Measurements from ENCODE around the gene ELMO1. TPM values are rescaled to one million over a fixed set of nuclear protein-coding genes. Genes with fewer than 3 reads are reported as not detected.

Gene ELMO1
- total RNA-seq, 2 donors from 2014 or later, result 32.2 to 46.7 TPM

GRCh38 chr7:37083311-37084096, 365.2 kb downstream of the ELMO1 start:
- no peak for DNase-seq (ENCODE audit: low spot score)
- intact Hi-C loops (cut with DNase I), result no loop called here

GRCh38 chr7:37081436-37081835, 367.2 kb downstream of the ELMO1 start:
- no peak for DNase-seq (ENCODE audit: low spot score)

GRCh38 chr7:37079420-37079819, 369.2 kb downstream of the ELMO1 start:
- DNase-seq (ENCODE audit: low spot score), result no peak
- intact Hi-C loops (cut with DNase I), result no loop called here

More at GRCh38 chr7:37081436-37081835, 367.2 kb downstream of the ELMO1 start:
- intact Hi-C loops (cut with DNase I), result no loop called here

- intact Hi-C loops (cut with DNase I), result no loop called here
- no peak for DNase-seq (ENCODE audit: low spot score)
Measured at GRCh38 chr7:37076668-37077067, 372.0 kb downstream of the ELMO1 start.

- DNase-seq (ENCODE audit: low spot score), result no peak
- intact Hi-C loops (cut with DNase I), result no loop called here
Measured at GRCh38 chr7:37074370-37074769, 374.3 kb downstream of the ELMO1 start.

GRCh38 chr7:37071124-37071523, 377.5 kb downstream of the ELMO1 start:
- intact Hi-C loops (cut with DNase I), result no loop called here
- no peak for DNase-seq (ENCODE audit: low spot score)

- DNase-seq (ENCODE audit: low spot score), result no peak
- intact Hi-C loops (cut with DNase I), result no loop called here
Measured at GRCh38 chr7:37070471-37070870, 378.2 kb downstream of the ELMO1 start.

- intact Hi-C loops (cut with DNase I), result no loop called here
- no peak for DNase-seq (ENCODE audit: low spot score)
Measured at GRCh38 chr7:37070031-37070430, 378.6 kb downstream of the ELMO1 start.

GRCh38 chr7:37069336-37069735, 379.3 kb downstream of the ELMO1 start:
- intact Hi-C loops (cut with DNase I), result no loop called here
- no peak for DNase-seq (ENCODE audit: low spot score)

- DNase-seq (ENCODE audit: low spot score), result no peak
- intact Hi-C loops (cut with DNase I), result no loop called here
Measured at GRCh38 chr7:37068902-37069301, 379.8 kb downstream of the ELMO1 start.

- intact Hi-C loops (cut with DNase I), result no loop called here
- DNase-seq (ENCODE audit: low spot score), result no peak
Measured at GRCh38 chr7:37068038-37068437, 380.6 kb downstream of the ELMO1 start.

- intact Hi-C loops (cut with DNase I), result no loop called here
Measured at GRCh38 chr7:37065779-37066271, 382.8 kb downstream of the ELMO1 start.

GRCh38 chr7:37062560-37062859, 386.2 kb downstream of the ELMO1 start:
- DNase-seq (ENCODE audit: low spot score), result no peak
- intact Hi-C loops (cut with DNase I), result no loop called here

More at GRCh38 chr7:37065779-37066271, 382.8 kb downstream of the ELMO1 start:
- no peak for DNase-seq (ENCODE audit: low spot score)

GRCh38 chr7:37061849-37062559, 386.7 kb downstream of the ELMO1 start:
- intact Hi-C loops (cut with DNase I), result no loop called here
- no peak for DNase-seq (ENCODE audit: low spot score)

- no peak for DNase-seq (ENCODE audit: low spot score)
- intact Hi-C loops (cut with DNase I), result no loop called here
Measured at GRCh38 chr7:37056234-37056912, 392.3 kb downstream of the ELMO1 start.

- intact Hi-C loops (cut with DNase I), result no loop called here
- no peak for DNase-seq (ENCODE audit: low spot score)
Measured at GRCh38 chr7:37054624-37055241, 393.9 kb downstream of the ELMO1 start.

- DNase-seq (ENCODE audit: low spot score), result no peak
- intact Hi-C loops (cut with DNase I), result no loop called here
Measured at GRCh38 chr7:37052705-37053104, 396.0 kb downstream of the ELMO1 start.

- no peak for DNase-seq (ENCODE audit: low spot score)
- intact Hi-C loops (cut with DNase I), result no loop called here
Measured at GRCh38 chr7:37050801-37051200, 397.9 kb downstream of the ELMO1 start.

- no peak for DNase-seq (ENCODE audit: low spot score)
- intact Hi-C loops (cut with DNase I), result no loop called here
Measured at GRCh38 chr7:37048674-37049073, 400.0 kb downstream of the ELMO1 start.

GRCh38 chr7:37047260-37047659, 401.4 kb downstream of the ELMO1 start:
- no peak for DNase-seq (ENCODE audit: low spot score)
- intact Hi-C loops (cut with DNase I), result no loop called here
